Astrocyte of the spinal cord (primary cell): ENCODE measurements around the gene DNM3.

Experiments
- DNase-seq: peaks from one replicate; pipeline ENCODE4 v3.0.0; 2011; ENCODE audit warnings: low read depth, low spot score
- H3K4me3 ChIP-seq: 2 replicates; pipeline ENCODE4 v1.5.1; 2011; ENCODE audit warnings: low read depth, mild to moderate bottlenecking, low read length, moderate library complexity
- CTCF ChIP-seq: IDR thresholded peaks from 2 replicates; pipeline ENCODE4 v1.5.1; 2012; ENCODE audit warnings: low read depth, mild to moderate bottlenecking, low read length, inconsistent platforms
- in situ Hi-C: cut with HindIII; loops from 2 replicates; pipeline ENCODE4 v1.10.0; 2017; ENCODE audit warnings: low sequenced_read_pairs

The DNM3 gene

GRCh38 chr1:171943973-171944561, 102.8 kb downstream of the DNM3 start:
- no peak overlapping the region for H3K4me3 ChIP-seq
- in situ Hi-C loops = no loop called here
- no peak for DNase-seq
- TF ChIP-seq CTCF = no peak

- H3K4me3 ChIP-seq = no peak overlapping the region
- peak; percentile 46 for DNase-seq
- TF ChIP-seq CTCF = no peak
- in situ Hi-C loops = no loop called here
These were observed 107.2 kb downstream of the DNM3 start for GRCh38 chr1:171948511-171948910.

- no peak overlapping the region for H3K4me3 ChIP-seq
- no peak for TF ChIP-seq CTCF
- DNase-seq = no peak
- in situ Hi-C loops = no loop called here
These were observed 108.0 kb downstream of the DNM3 start for GRCh38 chr1:171949316-171949715.

- in situ Hi-C loops = no loop called here
- no peak overlapping the region for H3K4me3 ChIP-seq
- TF ChIP-seq CTCF = no peak
- DNase-seq = no peak
These were observed 112.5 kb downstream of the DNM3 start for GRCh38 chr1:171953835-171954234.

GRCh38 chr1:171954361-171954760, 113.1 kb downstream of the DNM3 start:
- in situ Hi-C loops = no loop called here
- TF ChIP-seq CTCF = no peak

GRCh38 chr1:171961861-171962260, 120.6 kb downstream of the DNM3 start:
- TF ChIP-seq CTCF = no peak
- in situ Hi-C loops = no loop called here
- DNase-seq = no peak
- no peak overlapping the region for H3K4me3 ChIP-seq

More at GRCh38 chr1:171954361-171954760, 113.1 kb downstream of the DNM3 start:
- DNase-seq = no peak
- H3K4me3 ChIP-seq = no peak overlapping the region
